Activated naive CD8-positive, alpha-beta T cell treated with anti-CD3 and anti-CD28 coated beads, Interleukin-2, amount 50 U/mL, for 16 hours (primary cell): ENCODE measurements around the gene NDUFS7.

Source experiments
- DNase-seq: peaks from one replicate; pipeline ENCODE4 v3.0.0-alpha.2; 2020; ENCODE audit warnings: low read depth, low spot score

Gene NDUFS7

DNA sequence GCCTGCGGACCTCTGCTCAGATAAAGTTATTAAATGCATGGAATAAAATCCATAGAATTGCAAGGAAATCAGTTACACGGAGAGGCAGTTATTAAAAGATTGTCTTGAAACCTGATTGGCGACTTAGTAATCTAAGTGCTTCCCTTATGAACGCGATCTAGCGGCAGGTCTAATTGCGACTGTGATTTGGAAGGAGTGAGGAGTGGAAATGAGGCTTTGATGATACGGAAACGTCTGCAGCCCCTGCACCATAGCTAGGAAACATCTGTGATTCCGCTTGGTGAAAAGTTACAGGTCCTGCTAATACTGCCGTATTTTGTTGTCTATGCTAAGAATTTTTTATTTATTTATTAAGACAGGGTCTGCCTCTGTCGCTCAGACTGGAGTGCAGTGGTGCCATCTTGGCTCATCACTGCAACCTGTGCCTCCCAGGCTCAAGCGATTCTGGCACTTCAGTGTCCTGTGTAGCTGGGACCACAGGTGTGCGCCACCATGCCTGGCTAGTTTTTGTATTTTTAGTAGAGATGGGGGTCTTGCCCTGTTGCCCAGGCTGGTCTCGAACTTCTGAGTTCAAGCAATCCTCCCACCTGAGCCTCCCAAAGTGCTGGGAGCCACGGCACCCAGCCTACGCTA lies 887 bp downstream of the NDUFS7 start:
- no peak for DNase-seq

DNA sequence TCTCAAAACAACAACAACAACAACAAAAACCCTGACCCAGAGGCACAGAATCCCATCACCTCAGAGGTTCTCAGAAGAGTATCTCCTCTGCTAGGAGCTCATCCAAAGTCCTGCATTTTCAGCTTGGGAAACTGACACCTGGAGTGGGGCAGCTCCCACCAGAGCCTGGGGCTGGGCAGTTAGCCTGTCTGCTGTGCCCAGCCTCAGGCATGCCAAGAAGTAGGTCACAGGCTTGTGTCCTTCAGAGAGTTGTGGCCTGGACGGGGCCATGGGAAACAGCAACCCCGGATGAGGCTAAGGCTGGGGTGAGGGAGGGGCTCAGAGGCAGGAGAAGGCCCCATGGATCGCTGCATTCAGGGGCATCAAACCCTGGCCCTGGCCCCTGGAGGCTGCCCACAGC lies 2.1 kb downstream of the NDUFS7 start:
- no peak for DNase-seq

DNA sequence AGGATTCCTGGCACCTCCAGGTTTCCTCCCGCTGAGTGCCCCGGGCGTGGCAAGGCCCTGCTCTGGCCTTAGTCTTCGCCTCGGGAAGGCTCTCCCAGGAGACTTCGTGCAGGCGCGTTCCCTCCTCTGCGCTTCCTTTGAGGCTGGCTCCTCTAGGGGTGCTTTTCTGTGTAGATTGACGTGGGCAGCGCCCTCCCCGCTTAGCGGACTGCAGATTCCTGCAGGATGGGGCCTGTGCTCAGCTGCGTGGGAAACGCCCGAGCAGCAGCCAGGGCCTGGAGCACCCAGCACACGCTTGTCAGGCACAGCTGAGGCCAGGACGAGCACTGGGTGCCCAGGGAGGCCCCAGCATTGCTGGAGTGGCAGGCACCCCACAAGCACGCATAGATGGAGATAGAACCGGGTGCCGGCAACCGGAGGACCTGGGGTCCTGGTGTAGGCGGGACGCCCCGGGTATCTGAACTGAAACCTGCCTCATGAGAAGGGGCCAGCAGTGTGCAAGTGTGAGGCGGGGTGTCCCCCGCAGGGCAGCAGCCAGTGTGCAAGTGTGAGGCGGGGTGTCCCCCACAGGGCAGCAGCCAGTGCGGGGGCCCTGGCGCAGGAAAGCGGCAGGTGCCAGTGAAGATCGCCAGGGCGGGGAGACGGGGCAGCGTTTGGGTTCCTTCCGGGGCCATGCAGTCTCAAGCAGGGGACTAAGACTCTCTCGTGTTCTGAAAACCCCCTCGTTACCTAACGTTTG lies 3.4 kb downstream of the NDUFS7 start:
- DNase-seq = no peak

DNA sequence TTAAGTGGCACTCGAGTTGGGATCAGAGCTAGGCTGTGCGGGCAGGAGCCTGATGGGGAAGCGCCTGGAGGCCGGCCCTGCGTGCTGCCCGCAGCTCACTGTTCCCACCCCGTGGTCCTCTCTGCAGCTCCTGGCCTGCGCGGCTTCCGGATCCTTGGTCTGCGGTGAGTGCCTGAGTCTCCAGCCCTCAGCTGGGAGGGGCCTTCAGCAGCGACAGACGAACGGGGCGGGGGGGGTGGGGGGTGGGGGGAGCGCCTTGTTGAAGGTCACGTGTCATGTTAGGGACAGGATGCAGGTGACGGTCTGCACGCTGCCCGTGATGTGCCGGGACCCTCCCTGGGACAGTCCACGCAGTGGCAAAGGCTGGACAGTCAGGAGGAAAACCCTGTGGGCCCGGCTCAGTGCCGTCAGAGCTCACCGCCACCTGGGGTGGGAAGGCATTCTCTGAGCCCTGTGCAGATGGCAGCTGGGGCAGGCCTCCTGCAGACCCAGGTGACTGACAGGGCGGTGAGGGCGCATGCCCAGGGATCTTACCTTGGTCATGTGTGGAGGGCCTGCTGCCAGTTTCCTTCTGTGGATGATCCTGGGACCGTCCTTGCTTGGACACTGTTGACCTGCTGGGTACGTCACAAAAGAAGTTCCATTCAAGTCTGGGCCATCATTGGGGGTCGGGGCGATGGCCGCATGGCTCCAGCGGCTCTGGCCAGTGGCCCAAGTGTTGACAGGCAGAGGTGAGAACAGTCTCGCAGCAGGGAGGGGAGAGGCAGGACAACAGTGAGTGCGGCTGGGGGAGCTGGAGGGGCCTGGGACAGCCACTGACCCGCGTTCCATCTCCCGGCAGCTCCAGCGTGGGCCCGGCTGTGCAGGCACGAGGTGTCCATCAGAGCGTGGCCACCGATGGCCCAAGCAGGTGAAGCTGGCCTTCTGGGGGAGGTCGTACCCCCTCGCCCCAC lies 4.3 kb downstream of the NDUFS7 start:
- no peak for DNase-seq

DNA sequence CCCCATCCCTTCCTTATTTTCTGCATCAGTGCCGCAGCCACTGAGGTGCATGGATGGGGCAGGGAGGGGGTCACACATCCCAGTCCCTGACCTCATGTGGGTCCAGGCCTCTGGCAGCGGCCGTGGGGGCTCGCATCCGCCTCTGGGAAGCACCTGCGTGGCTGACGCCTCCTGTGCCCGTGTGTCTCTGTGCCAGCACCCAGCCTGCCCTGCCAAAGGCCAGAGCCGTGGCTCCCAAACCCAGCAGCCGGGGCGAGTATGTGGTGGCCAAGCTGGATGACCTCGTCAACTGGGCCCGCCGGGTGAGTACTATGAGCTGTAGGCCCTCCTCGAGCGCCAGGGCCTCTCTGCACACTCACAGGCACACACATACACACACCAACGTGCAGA lies 4.9 kb downstream of the NDUFS7 start:
- DNase-seq = no peak

DNA sequence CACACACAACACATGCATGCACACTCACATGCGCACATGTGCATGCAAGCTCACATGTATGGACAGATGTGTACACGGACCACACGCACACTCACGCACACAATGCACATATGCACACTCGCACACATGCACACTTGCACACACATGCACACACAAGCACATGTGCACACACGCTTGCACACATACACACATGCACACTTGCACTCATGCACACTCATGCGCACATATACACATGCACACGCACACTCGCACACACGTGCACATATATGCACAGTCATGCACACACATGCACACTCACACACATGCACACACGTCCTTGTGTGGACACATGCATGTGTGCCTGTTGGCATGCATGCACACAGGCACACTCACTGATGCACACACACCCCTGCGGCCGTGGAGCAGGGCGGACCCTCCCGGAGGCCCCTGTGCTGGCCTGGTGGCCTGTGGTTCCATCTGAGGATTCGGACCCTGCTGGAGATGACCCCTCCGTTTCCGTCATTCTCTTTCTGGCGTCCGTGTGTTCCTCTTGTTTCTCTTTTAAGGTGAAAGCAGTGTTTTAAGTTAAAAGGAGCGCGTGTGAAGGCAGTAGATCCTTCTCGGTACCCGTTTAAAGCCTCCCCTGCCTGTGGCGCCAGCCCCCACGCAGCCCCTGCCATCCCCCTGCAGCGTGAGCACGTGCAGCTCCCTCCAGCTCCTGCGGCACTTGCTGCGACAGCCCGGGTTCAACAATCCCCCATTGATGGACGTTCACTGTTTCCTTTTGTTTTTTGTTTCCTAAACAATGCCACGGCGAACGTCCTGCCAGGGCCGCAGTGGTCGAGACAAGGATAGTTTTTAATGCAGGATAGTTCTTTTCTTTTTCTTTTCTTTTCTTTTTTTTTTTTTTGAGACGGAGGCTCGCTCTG lies 5.6 kb downstream of the NDUFS7 start:
- no peak for DNase-seq

DNA sequence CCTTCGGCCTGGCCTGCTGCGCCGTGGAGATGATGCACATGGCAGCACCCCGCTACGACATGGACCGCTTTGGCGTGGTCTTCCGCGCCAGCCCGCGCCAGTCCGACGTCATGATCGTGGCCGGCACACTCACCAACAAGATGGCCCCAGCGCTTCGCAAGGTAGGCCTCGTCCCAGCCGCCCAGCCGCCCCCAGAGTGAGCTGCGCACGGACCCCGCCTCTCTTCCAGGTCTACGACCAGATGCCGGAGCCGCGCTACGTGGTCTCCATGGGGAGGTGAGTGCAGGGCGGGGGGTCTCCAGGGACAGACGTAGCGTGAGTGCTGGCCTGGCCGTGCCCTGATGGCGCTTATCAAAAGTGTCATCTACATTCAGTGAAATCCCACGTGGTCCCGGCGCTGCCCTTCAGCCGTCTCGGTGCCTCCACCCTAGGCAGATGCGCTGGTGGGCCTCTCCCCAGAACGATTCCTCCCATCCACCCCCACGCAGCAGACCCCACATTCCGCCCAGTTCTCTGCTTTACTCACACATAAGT lies 7.2 kb downstream of the NDUFS7 start:
- no peak for DNase-seq

DNA sequence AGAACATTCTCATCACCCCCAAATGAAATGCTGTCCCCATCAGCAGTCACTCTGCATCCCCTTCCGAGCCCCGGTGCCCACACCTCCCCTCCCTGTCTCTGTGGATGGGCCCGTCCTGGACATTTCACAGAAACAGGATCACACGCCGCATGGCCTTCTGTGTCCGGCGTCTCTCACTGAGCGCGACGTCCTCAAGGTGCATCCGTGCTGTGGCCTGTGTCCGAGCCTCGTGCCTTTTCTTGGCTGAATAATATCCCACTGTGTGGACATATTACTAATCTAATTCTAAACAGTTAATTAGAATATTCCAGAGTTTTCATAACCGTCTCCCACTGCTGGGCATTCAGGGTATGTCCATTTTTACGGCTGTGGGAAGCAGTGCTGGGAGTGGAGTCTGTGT lies 8.7 kb downstream of the NDUFS7 start:
- DNase-seq = no peak

DNA sequence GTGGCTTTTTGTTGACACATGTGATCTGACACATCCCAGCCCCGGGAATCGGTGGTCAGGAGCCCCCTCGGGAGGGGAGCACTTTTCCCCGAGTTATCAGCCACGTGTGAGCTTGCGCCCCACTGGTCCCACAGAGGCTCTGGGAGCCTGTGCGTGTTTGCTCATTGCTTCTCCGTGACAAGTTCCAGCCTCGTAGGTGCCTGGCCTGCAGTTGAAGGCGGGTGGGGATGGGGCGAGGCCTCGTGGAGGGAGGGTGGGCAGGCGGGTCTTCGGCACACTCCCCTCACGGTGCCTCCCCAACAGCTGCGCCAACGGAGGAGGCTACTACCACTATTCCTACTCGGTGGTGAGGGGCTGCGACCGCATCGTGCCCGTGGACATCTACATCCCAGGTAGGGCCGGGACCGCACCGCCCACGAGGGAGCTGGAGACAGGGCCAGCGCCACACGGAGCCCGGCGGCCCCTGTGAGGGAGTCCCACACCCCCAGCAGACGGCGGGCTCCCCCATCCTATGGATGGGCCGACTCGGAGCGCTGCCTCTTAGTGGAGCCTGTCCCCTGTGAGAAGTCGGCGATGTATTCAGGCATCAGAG lies 9.3 kb downstream of the NDUFS7 start:
- DNase-seq = no peak

DNA sequence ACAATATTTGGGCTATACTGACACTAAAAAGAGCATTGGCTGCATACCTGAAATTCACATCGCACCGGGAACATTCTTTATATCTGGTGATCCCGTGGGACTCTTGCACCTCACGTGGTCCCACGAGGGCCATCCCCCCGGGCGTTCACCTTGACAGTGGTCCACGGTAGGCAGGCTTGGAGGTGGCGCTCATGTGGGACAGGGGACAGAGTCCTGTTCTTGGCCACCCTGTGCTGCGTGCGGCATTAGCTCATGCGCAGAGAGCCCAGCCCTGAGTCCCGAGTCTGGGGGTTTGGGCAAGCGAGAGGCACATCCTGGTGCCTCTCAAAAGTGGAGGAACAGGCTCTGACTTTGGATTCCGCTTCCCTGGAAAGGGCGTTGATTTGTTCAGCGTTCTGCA lies 10.1 kb downstream of the NDUFS7 start:
- no peak for DNase-seq

DNA sequence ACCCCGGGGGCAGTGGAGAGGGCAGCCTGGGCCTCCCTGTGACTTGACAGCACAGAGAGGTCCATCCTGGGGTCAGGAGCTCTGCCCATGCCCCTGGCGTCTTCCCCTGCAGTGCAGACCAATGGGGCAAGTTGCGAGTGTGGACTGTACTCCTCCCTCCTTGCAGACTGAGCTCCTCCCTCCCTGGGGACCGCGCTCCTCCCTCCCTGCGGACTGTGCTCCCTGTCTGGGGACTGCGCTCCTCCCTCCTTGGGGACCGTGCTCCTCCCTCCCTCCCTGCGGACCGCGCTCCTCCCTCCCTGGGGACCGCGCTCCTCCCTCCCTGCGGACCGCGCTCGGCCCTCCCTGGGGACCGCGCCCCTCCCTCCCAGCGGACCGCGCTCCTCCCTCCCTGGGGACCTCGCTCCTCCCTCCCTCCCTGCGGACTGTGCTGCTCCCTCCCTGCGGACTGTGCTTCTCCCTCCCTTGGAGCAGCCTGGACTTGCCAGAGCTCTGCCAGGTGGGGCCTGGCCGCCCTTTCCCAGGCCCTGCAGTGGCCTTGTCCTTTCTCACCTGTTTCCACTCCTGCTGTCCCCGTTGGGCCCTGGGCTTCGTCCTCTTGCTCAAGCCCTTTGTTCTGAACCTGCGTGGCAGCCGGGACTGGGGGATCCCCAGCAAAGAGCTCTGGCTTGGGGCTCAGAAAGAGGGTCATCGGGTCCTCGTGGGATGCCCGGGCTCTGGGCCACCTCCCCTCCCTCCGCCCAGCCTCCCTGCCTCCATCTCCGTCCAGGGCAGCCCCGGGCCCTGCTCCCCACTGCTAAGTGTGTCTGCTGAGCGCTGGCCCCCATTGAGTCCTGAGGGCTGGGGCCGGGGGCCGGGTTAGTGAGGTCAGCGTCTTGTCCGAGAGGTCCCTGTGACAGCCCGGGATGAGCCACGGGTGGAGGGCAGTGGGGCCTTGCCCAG lies 10.8 kb downstream of the NDUFS7 start:
- DNase-seq = no peak

DNA sequence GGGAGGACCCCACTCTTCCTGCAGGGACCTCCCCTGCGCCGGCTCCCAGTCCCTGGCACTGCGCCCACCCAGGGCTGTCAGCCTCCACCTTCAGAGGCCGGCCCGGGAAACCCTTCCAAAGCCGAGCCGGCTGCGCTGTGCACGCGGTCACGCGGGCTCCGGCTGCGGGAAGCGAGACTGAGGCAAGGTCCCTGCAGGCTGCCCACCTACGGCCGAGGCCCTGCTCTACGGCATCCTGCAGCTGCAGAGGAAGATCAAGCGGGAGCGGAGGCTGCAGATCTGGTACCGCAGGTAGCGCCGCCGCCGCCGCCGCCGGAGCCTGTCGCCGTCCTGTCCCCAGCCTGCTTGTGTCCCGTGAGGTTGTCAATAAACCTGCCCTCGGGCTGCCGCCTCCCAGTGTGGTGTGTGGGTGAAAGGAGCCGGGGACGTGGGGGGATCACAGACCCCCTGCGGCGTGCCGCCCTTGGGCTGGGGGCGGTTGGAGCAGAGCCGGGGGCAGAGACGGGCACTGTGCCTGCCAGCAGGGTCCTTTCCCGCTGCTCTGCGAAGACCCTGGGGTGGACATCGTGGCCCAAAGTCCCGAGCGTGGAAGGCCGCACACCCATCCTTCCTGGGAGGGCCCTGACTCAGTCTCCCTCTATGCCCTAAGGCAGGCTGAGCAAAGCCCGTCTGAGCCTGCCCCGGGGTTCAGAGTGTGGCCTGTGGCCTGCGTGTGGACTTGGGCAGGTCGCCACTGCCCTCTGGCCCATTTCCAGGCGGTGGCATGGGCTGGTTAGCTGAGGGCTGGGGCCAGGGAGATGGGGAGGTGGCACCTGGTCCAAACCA lies 11.7 kb downstream of the NDUFS7 start:
- no peak for DNase-seq

DNA sequence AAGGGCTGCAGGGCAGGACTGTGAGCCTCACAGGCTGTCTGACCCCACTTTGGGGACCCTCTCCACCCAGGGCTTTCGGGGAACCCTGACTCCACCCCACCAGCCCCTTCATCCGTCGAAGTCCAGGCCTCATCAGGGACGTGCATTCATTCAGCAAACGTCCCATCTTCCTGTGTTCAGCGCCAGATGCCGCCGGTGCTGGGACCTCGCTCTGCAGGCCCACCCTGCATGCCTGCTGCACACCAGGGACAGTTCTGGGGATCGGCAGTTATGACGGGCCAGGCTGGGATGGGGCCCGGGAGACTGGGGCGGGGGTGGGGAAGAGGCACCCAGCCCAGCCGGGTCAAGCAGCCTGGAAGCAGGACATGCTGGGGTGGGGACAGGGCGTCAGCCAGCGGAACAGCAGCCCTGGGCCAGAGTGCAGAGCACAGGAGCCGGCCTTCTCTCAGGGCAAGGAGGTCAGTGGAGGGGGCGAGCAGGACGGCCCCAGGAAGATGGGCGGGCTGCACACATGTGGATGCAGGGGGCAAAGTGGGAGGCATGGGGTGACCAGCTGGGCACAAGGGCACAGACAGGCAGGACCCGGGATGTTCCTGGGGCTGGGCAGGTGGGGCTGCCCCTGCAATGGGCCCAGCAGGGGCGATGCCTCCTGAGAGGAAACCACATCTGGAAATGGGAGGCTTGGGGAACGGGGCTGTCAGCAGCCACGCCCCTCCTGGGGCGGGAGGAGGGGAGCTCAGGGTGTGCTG lies 12.5 kb downstream of the NDUFS7 start:
- no peak for DNase-seq

DNA sequence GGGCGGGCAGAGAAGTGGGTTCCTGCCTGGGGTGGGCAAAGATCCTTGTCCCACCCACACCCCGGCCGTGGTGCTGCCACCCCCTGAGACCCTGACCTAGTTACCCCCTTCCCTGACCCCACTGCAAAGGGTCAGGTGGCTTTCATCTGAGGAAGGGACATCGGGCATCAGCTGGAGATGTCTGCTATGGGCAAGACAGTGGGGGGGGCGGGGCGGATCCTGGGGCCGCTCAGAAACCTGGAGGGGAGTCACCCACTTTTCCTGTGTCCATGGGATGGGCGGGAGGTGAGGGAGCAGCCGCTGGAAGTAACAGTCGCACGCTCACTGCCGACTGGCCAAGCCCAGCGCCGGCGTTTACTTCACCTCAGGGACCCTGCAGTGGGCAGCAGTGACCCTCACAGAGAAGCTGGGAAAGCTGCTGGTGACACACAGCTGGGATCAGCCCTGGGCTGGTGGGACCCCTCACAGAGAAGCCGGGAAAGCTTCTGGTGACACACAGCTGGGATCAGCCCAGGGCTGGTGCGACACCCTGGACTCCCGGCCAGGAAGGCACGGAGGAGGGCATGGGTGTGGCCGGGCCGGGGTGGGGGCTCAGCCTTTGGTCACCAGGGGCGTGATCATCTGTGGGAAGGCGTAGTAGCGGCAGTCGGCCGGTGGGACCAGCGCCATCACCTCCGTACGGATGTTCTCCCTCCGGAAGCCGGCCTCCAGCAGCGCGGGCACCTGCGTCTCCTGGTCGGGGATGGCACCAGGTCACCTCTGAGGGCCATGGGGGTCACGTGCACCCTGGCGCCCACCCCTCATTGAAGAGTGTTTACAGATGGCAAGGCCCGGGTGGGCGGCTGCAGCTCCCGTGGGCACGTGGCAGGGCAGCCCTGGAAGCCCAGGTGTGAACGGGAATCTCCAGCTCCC lies 13.3 kb downstream of the NDUFS7 start:
- DNase-seq = no peak

DNA sequence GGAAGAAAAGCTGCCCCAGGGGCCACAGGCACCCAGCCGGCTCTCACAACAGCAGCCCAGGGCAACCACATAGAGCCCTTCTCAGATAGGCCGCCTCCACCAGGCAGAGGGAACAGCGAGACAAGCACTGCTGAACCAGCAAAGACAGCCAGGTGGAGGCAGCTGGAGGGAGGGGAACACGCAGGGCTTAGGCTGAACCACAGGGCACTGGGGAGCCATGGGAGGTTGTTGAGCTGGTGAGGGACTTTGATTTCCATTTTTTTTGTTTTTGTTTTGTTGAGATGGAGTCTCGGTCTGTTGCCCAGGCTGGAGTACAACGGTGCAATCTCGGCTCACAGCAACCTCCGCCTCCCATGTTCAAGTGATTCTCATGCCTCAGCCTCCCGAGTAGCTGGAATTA lies 14.1 kb downstream of the NDUFS7 start:
- no peak for DNase-seq

DNA sequence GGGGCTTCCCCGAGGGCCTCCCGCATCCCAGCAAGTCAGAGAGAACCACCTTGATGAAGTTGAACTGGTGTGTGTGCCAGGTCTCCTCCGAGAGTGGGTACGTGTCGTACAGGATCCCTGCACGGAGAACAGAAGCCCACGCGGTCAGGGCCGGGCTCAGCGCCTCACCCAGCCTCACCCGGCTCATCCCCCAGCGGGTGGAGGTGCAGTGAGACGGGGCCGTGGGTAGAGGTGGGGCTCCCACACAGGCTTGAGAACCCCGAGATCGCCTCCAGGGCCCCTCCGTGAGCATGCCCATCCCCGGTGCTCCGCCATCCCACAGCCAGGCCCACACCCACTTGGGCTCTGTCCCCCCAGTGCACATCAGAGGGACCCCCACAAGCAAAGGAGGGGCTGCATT lies 15.4 kb downstream of the NDUFS7 start:
- DNase-seq = no peak

DNA sequence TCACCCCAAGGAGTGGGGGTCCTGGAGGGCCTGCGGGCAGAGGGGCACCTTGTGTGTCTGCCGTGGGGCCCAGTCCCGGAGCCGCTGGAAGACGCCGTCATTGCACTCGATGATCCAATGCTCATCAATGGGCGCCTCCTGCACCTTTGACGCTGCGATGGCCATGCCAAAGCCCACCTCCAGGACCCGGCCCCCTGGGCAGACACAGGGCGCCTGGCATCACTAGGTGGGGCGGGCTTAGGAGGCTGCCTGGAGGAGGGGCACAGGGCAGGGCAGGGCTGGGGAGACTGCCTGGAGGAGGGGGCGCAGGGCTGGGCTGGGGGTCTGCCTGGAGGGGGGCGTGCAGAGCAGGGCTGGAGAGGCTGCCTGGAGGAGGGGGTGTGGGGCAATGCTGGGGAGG lies 16.0 kb downstream of the NDUFS7 start:
- DNase-seq = no peak
